ENCODE results near the gene CRACDL.
A peak's percentile ranks its signal among the peaks of the same experiment; 100 is the strongest.

CRACDL gene

GRCh38 chr2:98771264-98771663, 164.8 kb downstream of the CRACDL start:
- peak overlapping the region; percentile 53 to 64 for H3K27ac ChIP-seq (ENCODE audit: low read depth in 2 of 2, low read length in 2 of 2)
- H3K4me1 ChIP-seq (ENCODE audit: control insufficient read depth in 2 of 2, insufficient read depth in 2 of 2, low read length in 2 of 2) = peaks cover 5 to 10% of the 10 kb centered on the region in 2 donors
- H3K4me3 ChIP-seq (ENCODE audit: low read length in 2 of 2) = peak overlapping the region in 1 of 2 donors; percentile 46
- no peaks in the 10 kb centered on the region for H3K9me3 ChIP-seq (ENCODE audit: control insufficient read depth in 2 of 2, low read length in 2 of 2)
- no peaks in the 10 kb centered on the region for H3K36me3 ChIP-seq (ENCODE audit: control insufficient read depth in 2 of 2, insufficient read depth in 2 of 2, low read length in 2 of 2)
- H3K9ac ChIP-seq (ENCODE audit: low read depth in 1 of 2, low read length in 2 of 2) = peak overlapping the region in 1 of 2 donors; percentile 27
- no peaks in the 10 kb centered on the region for H3K27me3 ChIP-seq (ENCODE audit: control insufficient read depth in 2 of 2, insufficient read depth in 2 of 2, low read length in 2 of 2)

DNA sequence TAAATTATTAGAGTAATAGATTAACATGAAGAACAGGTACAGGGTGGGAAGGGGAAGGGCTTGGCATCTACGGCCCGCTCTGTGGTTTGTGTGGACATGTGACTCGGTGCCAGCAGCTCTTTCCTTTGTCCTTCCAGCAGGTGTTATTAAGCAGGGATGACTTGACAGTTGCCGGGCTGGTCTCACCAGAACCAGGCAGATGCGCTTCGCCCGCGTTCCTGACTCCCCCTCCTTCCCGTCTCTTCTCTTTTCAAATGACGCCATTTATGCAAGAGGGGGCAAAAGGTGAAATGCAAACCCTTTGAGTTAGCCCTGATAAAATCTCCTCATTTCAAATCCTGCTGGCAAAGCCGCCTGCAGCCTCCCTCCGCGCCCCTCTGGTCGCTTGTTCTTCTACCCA, 166.2 kb downstream of the CRACDL start:
- H3K36me3 ChIP-seq (ENCODE audit: control insufficient read depth in 2 of 2, insufficient read depth in 2 of 2, low read length in 2 of 2) = no peaks in the 10 kb centered on the region
- no peaks in the 10 kb centered on the region for H3K9me3 ChIP-seq (ENCODE audit: control insufficient read depth in 2 of 2, low read length in 2 of 2)
- peak overlapping the region in 1 of 2 donors; percentile 31 for H3K4me3 ChIP-seq (ENCODE audit: low read length in 2 of 2)
- H3K9ac ChIP-seq (ENCODE audit: low read depth in 1 of 2, low read length in 2 of 2) = no peak overlapping the region
- peaks cover 9 to 13% of the 10 kb centered on the region in 2 donors for H3K4me1 ChIP-seq (ENCODE audit: control insufficient read depth in 2 of 2, insufficient read depth in 2 of 2, low read length in 2 of 2)
- H3K27me3 ChIP-seq (ENCODE audit: control insufficient read depth in 2 of 2, insufficient read depth in 2 of 2, low read length in 2 of 2) = no peaks in the 10 kb centered on the region
- H3K27ac ChIP-seq (ENCODE audit: low read depth in 2 of 2, low read length in 2 of 2) = peak overlapping the region; percentile 26 to 61

DNA sequence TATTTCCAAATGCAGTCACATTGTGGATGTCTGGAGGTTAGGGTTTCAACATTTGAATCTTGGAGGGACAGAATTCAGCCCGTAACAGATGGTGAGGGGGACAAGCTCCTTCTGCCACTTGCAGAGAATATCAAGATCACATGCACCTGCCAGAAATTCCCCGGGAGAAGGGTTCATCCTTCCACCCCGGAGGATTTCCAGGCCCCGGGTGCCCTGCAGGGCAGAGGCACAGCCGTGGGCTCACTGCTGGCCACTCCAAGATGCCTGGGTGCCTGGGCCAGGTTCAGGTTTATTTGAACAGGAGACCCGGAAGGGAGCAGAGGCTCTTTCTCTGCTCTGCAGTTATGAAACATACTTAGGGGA, 166.9 kb downstream of the CRACDL start:
- H3K9me3 ChIP-seq (ENCODE audit: control insufficient read depth in 2 of 2, low read length in 2 of 2) = no peaks in the 10 kb centered on the region
- no peak overlapping the region for H3K9ac ChIP-seq (ENCODE audit: low read depth in 1 of 2, low read length in 2 of 2)
- no peak overlapping the region for H3K27ac ChIP-seq (ENCODE audit: low read depth in 2 of 2, low read length in 2 of 2)

GRCh38 chr2:98768384-98769113, 167.5 kb downstream of the CRACDL start:
- Histone ChIP-seq H3K4me3 (ENCODE audit: low read length in 2 of 2) (no peak overlapping the region), H3K27ac (ENCODE audit: low read depth in 2 of 2, low read length in 2 of 2) (peak overlapping the region; percentile 19 to 32)

More for the DNA sequence above, 166.9 kb downstream of the CRACDL start:
- Histone ChIP-seq H3K27me3 (ENCODE audit: control insufficient read depth in 2 of 2, insufficient read depth in 2 of 2, low read length in 2 of 2) (no peaks in the 10 kb centered on the region), H3K4me3 (ENCODE audit: low read length in 2 of 2) (no peak overlapping the region), H3K4me1 (ENCODE audit: control insufficient read depth in 2 of 2, insufficient read depth in 2 of 2, low read length in 2 of 2) (peaks cover 9 to 13% of the 10 kb centered on the region in 2 donors), H3K36me3 (ENCODE audit: control insufficient read depth in 2 of 2, insufficient read depth in 2 of 2, low read length in 2 of 2) (no peaks in the 10 kb centered on the region)

DNA sequence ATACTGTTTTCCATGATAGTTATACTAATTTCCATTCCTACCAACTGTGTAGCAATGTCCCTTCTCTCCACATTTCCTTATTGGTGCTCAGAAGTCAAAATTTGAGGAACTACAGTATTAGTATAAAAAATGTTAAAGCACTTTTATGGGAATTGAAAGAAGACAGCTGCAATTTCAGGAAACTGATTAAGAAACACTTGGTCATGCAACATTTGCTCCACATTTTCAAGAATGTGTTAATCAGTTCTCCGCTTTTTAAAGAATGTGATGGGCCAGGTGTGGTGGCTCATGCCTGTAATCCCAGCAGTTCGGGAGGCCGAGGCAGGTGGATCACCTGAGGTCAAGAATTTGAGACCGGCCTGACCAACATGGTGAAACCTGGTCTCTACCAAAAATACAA, 171.5 kb downstream of the CRACDL start:
- Histone ChIP-seq H3K9ac (ENCODE audit: low read depth in 1 of 2, low read length in 2 of 2) (no peak overlapping the region), H3K9me3 (ENCODE audit: control insufficient read depth in 2 of 2, low read length in 2 of 2) (no peaks in the 10 kb centered on the region), H3K4me3 (ENCODE audit: low read length in 2 of 2) (no peak overlapping the region), H3K27ac (ENCODE audit: low read depth in 2 of 2, low read length in 2 of 2) (no peak overlapping the region), H3K4me1 (ENCODE audit: control insufficient read depth in 2 of 2, insufficient read depth in 2 of 2, low read length in 2 of 2) (peaks cover 9 to 10% of the 10 kb centered on the region in 2 donors), H3K36me3 (ENCODE audit: control insufficient read depth in 2 of 2, insufficient read depth in 2 of 2, low read length in 2 of 2) (no peaks in the 10 kb centered on the region), H3K27me3 (ENCODE audit: control insufficient read depth in 2 of 2, insufficient read depth in 2 of 2, low read length in 2 of 2) (no peaks in the 10 kb centered on the region)

More at GRCh38 chr2:98768384-98769113, 167.5 kb downstream of the CRACDL start:
- H3K4me1 ChIP-seq (ENCODE audit: control insufficient read depth in 2 of 2, insufficient read depth in 2 of 2, low read length in 2 of 2) = peaks cover 9 to 13% of the 10 kb centered on the region in 2 donors
- no peaks in the 10 kb centered on the region for H3K27me3 ChIP-seq (ENCODE audit: control insufficient read depth in 2 of 2, insufficient read depth in 2 of 2, low read length in 2 of 2)
- H3K9ac ChIP-seq (ENCODE audit: low read depth in 1 of 2, low read length in 2 of 2) = no peak overlapping the region
- H3K36me3 ChIP-seq (ENCODE audit: control insufficient read depth in 2 of 2, insufficient read depth in 2 of 2, low read length in 2 of 2) = no peaks in the 10 kb centered on the region
- no peaks in the 10 kb centered on the region for H3K9me3 ChIP-seq (ENCODE audit: control insufficient read depth in 2 of 2, low read length in 2 of 2)

GRCh38 chr2:98763209-98763951, 172.6 kb downstream of the CRACDL start:
- H3K27me3 ChIP-seq (ENCODE audit: control insufficient read depth in 2 of 2, insufficient read depth in 2 of 2, low read length in 2 of 2) = no peaks in the 10 kb centered on the region
- H3K4me1 ChIP-seq (ENCODE audit: control insufficient read depth in 2 of 2, insufficient read depth in 2 of 2, low read length in 2 of 2) = peaks cover 5 to 6% of the 10 kb centered on the region in 2 donors
- H3K9me3 ChIP-seq (ENCODE audit: control insufficient read depth in 2 of 2, low read length in 2 of 2) = no peaks in the 10 kb centered on the region
- no peak overlapping the region for H3K4me3 ChIP-seq (ENCODE audit: low read length in 2 of 2)
- no peak overlapping the region for H3K9ac ChIP-seq (ENCODE audit: low read depth in 1 of 2, low read length in 2 of 2)
- peak overlapping the region in 1 of 2 donors; percentile 32 for H3K27ac ChIP-seq (ENCODE audit: low read depth in 2 of 2, low read length in 2 of 2)
- no peaks in the 10 kb centered on the region for H3K36me3 ChIP-seq (ENCODE audit: control insufficient read depth in 2 of 2, insufficient read depth in 2 of 2, low read length in 2 of 2)

GRCh38 chr2:98761909-98762308, 174.1 kb downstream of the CRACDL start:
- H3K36me3 ChIP-seq (ENCODE audit: control insufficient read depth in 2 of 2, insufficient read depth in 2 of 2, low read length in 2 of 2) = no peaks in the 10 kb centered on the region
- H3K27me3 ChIP-seq (ENCODE audit: control insufficient read depth in 2 of 2, insufficient read depth in 2 of 2, low read length in 2 of 2) = no peaks in the 10 kb centered on the region
- no peak overlapping the region for H3K9ac ChIP-seq (ENCODE audit: low read depth in 1 of 2, low read length in 2 of 2)
- H3K9me3 ChIP-seq (ENCODE audit: control insufficient read depth in 2 of 2, low read length in 2 of 2) = no peaks in the 10 kb centered on the region
- H3K27ac ChIP-seq (ENCODE audit: low read depth in 2 of 2, low read length in 2 of 2) = peak overlapping the region in 1 of 2 donors; percentile 32
- H3K4me3 ChIP-seq (ENCODE audit: low read length in 2 of 2) = no peak overlapping the region
- peaks cover 6 to 18% of the 10 kb centered on the region in 2 donors for H3K4me1 ChIP-seq (ENCODE audit: control insufficient read depth in 2 of 2, insufficient read depth in 2 of 2, low read length in 2 of 2)

GRCh38 chr2:98761267-98761781, 174.7 kb downstream of the CRACDL start:
- H3K9ac ChIP-seq (ENCODE audit: low read depth in 1 of 2, low read length in 2 of 2) = no peak overlapping the region
- H3K9me3 ChIP-seq (ENCODE audit: control insufficient read depth in 2 of 2, low read length in 2 of 2) = no peaks in the 10 kb centered on the region
- peaks cover 4 to 18% of the 10 kb centered on the region in 2 donors for H3K4me1 ChIP-seq (ENCODE audit: control insufficient read depth in 2 of 2, insufficient read depth in 2 of 2, low read length in 2 of 2)
- H3K27me3 ChIP-seq (ENCODE audit: control insufficient read depth in 2 of 2, insufficient read depth in 2 of 2, low read length in 2 of 2) = no peaks in the 10 kb centered on the region
- no peak overlapping the region for H3K4me3 ChIP-seq (ENCODE audit: low read length in 2 of 2)
- peak overlapping the region; percentile 17 to 32 for H3K27ac ChIP-seq (ENCODE audit: low read depth in 2 of 2, low read length in 2 of 2)
- H3K36me3 ChIP-seq (ENCODE audit: control insufficient read depth in 2 of 2, insufficient read depth in 2 of 2, low read length in 2 of 2) = no peaks in the 10 kb centered on the region

- Histone ChIP-seq H3K27me3 (ENCODE audit: control insufficient read depth in 2 of 2, insufficient read depth in 2 of 2, low read length in 2 of 2) (no peaks in the 10 kb centered on the region), H3K27ac (ENCODE audit: low read depth in 2 of 2, low read length in 2 of 2) (peak overlapping the region; percentile 24 to 29), H3K4me3 (ENCODE audit: low read length in 2 of 2) (no peak overlapping the region), H3K36me3 (ENCODE audit: control insufficient read depth in 2 of 2, insufficient read depth in 2 of 2, low read length in 2 of 2) (no peaks in the 10 kb centered on the region), H3K9me3 (ENCODE audit: control insufficient read depth in 2 of 2, low read length in 2 of 2) (no peaks in the 10 kb centered on the region), H3K9ac (ENCODE audit: low read depth in 1 of 2, low read length in 2 of 2) (no peak overlapping the region), H3K4me1 (ENCODE audit: control insufficient read depth in 2 of 2, insufficient read depth in 2 of 2, low read length in 2 of 2) (peaks cover 0 to 14% of the 10 kb centered on the region in 2 donors)
Observed at GRCh38 chr2:98759827-98760625, 176.0 kb downstream of the CRACDL start.

Measured in mucosa of rectum (tissue), 2 donors.